Activated CD8-positive, alpha-beta memory T cell treated with anti-CD3 and anti-CD28 coated beads for 24 hours (primary cell): ENCODE data around the gene CA7.

Experiments
- DNase-seq: peaks from one replicate; pipeline ENCODE4 v3.0.0-alpha.2; 2020

The CA7 gene

GRCh38 chr16:66899310-66899944 lies 55.2 kb downstream of the CA7 start:
- no peak for DNase-seq

- no peak for DNase-seq
Observed at GRCh38 chr16:66899945-66900710, 55.9 kb downstream of the CA7 start.

GRCh38 chr16:66900721-66901441 lies 56.7 kb downstream of the CA7 start:
- no peak for DNase-seq

- DNase-seq, result no peak
Observed at GRCh38 chr16:66901626-66902025, 57.4 kb downstream of the CA7 start.

- DNase-seq, result no peak
Observed at GRCh38 chr16:66902648-66903543, 58.7 kb downstream of the CA7 start.
